Activated CD4-positive, alpha-beta T cell treated with anti-CD3 and anti-CD28 coated beads for 1 hour (primary cell): Measurements from ENCODE around the gene VSIG10L2.
"Not testable (repeated sequence)": the region's sequence is repeated elsewhere in the genome, so short reads cannot be mapped to it uniquely, and the experiment has no call there.

Source experiments
- DNase-seq: peaks from one replicate; pipeline ENCODE4 v3.0.0-alpha.2; 2020

The VSIG10L2 gene

DNA sequence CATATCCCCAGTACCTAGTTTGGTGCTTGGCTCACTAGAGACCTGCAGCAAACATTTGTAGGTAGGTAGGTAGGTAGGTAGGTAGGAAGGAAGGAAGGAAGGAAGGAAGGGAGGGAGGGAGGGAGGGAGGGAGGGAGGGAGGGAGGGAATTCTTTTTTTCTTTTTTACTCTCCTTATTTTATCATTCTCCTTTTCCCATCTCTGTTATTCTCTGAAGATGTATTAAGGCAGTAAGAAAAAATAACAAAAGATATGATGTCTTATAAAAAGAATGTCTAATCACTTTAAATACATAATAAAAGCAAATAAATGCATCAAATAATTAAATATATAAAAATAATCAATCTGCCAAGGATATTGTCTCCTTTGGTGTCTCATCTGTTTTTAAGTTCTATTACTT is 28.4 kb downstream of the VSIG10L2 start:
- DNase-seq = no peak

GRCh38 chr11:125975634-125976033 is 29.8 kb downstream of the VSIG10L2 start:
- no peak for DNase-seq

GRCh38 chr11:125976156-125976555 is 30.3 kb downstream of the VSIG10L2 start:
- DNase-seq = no peak

DNA sequence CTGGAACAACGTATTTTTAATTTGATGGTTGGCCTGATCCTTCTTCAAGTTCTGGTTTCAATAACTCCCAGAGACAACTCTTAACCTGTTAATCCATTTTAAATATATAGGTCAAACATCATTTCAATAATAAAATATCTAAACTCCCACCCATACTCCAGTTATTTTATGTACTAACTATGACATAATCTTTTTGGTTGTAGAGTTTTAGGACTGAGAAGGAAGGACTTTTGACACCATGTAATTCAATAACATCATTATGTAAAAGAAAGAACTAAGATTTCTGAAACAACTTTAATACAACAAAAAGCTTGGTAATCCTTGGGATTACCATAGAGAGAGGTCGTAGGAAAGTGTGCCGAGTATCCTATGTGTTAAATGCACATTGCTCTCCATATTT is 31.5 kb downstream of the VSIG10L2 start:
- DNase-seq = no peak

- DNase-seq = no peak
These were observed 32.4 kb downstream of the VSIG10L2 start for GRCh38 chr11:125978181-125978716.

GRCh38 chr11:125978778-125979407 is 33.0 kb downstream of the VSIG10L2 start:
- DNase-seq = no peak

GRCh38 chr11:125979511-125979910 is 33.7 kb downstream of the VSIG10L2 start:
- no peak for DNase-seq

- no peak for DNase-seq
These were observed 34.6 kb downstream of the VSIG10L2 start for GRCh38 chr11:125980436-125980835.

DNA sequence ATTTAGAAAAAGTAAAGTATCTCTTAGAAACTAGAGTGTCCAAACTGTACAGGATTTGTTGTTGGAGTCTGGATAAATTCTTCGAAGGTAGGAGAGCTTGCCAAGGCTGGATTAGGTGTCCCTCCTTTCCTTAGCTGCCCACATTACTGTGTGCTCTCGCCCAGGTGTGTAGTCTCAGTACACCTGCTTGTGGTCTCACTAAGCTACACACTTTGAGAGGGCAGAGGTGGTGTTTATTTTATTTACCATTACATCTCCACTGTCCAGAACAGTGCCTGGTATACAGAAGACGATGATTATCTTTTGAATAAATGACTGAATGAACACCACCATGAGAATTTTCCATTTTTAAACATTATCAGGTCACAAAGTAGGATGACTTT is 36.5 kb downstream of the VSIG10L2 start:
- DNase-seq = no peak

GRCh38 chr11:125985956-125986355 is 40.1 kb downstream of the VSIG10L2 start:
- DNase-seq = not testable (repeated sequence)

- DNase-seq = no peak
These were observed 41.3 kb downstream of the VSIG10L2 start for GRCh38 chr11:125987066-125987641.

- DNase-seq = no peak
These were observed 44.4 kb downstream of the VSIG10L2 start for GRCh38 chr11:125990244-125990643.

- DNase-seq = no peak
These were observed 47.0 kb downstream of the VSIG10L2 start for GRCh38 chr11:125992893-125993292.

GRCh38 chr11:125994509-125994908 is 48.7 kb downstream of the VSIG10L2 start:
- DNase-seq = no peak

- DNase-seq = no peak
These were observed 49.5 kb downstream of the VSIG10L2 start for GRCh38 chr11:125995313-125995712.

DNA sequence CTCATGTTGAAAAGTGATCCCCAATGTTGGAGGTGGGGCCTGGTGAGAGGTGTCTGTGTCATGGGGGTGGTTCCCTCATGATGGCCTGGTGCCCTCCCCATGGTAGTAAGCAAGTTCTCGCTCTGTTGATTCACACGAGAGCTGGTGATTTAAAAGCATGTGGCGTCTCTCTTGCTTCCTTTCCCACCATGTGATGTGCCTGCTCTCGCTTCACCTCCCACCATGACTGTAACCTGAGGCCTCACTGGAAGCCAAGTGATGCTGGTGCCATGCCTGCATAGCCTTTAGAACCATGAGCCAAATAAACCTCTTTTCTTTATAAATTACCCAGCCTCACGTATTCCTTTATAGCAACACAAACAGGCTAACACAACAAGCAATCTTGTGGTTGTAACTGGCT is 52.4 kb downstream of the VSIG10L2 start:
- DNase-seq = no peak

GRCh38 chr11:125999234-125999880 is 53.5 kb downstream of the VSIG10L2 start:
- no peak for DNase-seq

GRCh38 chr11:126002181-126002580 is 56.3 kb downstream of the VSIG10L2 start:
- DNase-seq = no peak
